Brain microvascular endothelial cell (primary cell): ENCODE data around the gene SLC13A4.
"Not testable (repeated sequence)": the region's sequence is repeated elsewhere in the genome, so short reads cannot be mapped to it uniquely, and the experiment has no call there.

Experiments
- DNase-seq: peaks from one replicate; pipeline ENCODE4 v3.0.0-alpha.2; 2020
- H3K27ac ChIP-seq: fragments of 250-450 bp; sonication (Bioruptor Pico); 2 replicates; pipeline ENCODE4 v1.5.1; 2020; ENCODE audit warnings: mild to moderate bottlenecking, moderate library complexity
- H3K27me3 ChIP-seq: fragments of 250-450 bp; sonication (Bioruptor Pico); replicated peaks from 2 replicates; pipeline ENCODE4 v1.5.1; 2020; ENCODE audit warnings: mild to moderate bottlenecking
- H3K36me3 ChIP-seq: fragments of 250-450 bp; sonication (Bioruptor Pico); replicated peaks from 2 replicates; pipeline ENCODE4 v1.5.1; 2020; ENCODE audit warnings: mild to moderate bottlenecking
- H3K4me3 ChIP-seq: 2 replicates; pipeline ENCODE4 v1.5.1; 2011; ENCODE audit warnings: low read depth, mild to moderate bottlenecking, control low read depth, low read length, moderate library complexity
- in situ Hi-C: cut with HindIII; loops from 2 replicates; pipeline ENCODE4 v1.10.0; 2017; ENCODE audit warnings: low sequenced_read_pairs, low pct_ligation_motif_present
- TF ChIP-seq, protein P1 (sequence below): IDR thresholded peaks from 2 replicates; pipeline ENCODE4 v1.5.1; 2011; ENCODE audit warnings: low read depth, mild to moderate bottlenecking, moderate library complexity, low read length, control low read depth, inconsistent platforms; ENCODE audit errors: missing control alignments

Gene SLC13A4

DNA sequence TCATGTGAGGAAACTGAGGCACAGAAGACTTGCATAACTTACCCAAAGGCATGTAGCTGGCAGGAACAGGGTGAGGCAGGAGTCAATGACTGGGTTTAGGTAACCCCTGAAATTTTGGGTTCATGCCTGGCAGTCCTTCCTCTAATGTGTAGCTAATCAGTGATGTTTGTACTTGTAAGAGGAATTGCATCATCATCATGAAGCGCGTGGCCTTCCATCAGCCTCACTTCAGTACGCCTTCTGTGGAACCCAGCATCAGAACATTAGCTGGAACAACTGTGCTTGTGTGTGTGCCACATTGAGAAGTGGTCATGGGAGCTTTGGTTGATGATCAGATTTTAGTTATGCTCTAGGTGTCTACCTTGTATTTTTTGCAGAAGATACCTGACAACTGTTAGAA lies 83.8 kb downstream of the SLC13A4 start:
- Histone ChIP-seq H3K4me3 (no peak overlapping the region), H3K27ac (no peak overlapping the region), H3K27me3 (no peaks in the 10 kb centered on the region), H3K36me3 (peaks cover 24% of the 10 kb centered on the region)
- DNase-seq, result no peak
- in situ Hi-C loops, result no loop called here
- TF ChIP-seq, protein P1, sequence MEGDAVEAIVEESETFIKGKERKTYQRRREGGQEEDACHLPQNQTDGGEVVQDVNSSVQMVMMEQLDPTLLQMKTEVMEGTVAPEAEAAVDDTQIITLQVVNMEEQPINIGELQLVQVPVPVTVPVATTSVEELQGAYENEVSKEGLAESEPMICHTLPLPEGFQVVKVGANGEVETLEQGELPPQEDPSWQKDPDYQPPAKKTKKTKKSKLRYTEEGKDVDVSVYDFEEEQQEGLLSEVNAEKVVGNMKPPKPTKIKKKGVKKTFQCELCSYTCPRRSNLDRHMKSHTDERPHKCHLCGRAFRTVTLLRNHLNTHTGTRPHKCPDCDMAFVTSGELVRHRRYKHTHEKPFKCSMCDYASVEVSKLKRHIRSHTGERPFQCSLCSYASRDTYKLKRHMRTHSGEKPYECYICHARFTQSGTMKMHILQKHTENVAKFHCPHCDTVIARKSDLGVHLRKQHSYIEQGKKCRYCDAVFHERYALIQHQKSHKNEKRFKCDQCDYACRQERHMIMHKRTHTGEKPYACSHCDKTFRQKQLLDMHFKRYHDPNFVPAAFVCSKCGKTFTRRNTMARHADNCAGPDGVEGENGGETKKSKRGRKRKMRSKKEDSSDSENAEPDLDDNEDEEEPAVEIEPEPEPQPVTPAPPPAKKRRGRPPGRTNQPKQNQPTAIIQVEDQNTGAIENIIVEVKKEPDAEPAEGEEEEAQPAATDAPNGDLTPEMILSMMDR, result no peak

DNA sequence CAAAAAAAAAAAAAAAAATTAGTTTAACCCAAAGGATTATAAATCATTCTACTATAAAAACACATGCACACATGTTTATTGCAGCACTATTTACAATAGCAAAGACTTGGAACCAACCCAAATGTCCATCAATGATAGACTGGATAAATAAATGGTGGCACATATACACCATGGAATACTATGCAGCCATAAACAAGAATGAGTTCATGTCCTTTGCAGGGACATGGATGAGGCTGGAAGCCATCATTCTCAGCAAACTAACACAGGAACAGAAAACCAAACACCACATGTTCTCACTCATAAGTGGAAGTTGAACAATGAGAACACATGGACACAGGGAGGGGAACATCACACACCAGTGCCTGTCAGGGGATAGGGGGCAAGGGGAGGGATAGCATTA lies 88.3 kb downstream of the SLC13A4 start:
- in situ Hi-C loops, result not testable (repeated sequence)
- H3K36me3 ChIP-seq, result peaks cover 12% of the 10 kb centered on the region

DNA sequence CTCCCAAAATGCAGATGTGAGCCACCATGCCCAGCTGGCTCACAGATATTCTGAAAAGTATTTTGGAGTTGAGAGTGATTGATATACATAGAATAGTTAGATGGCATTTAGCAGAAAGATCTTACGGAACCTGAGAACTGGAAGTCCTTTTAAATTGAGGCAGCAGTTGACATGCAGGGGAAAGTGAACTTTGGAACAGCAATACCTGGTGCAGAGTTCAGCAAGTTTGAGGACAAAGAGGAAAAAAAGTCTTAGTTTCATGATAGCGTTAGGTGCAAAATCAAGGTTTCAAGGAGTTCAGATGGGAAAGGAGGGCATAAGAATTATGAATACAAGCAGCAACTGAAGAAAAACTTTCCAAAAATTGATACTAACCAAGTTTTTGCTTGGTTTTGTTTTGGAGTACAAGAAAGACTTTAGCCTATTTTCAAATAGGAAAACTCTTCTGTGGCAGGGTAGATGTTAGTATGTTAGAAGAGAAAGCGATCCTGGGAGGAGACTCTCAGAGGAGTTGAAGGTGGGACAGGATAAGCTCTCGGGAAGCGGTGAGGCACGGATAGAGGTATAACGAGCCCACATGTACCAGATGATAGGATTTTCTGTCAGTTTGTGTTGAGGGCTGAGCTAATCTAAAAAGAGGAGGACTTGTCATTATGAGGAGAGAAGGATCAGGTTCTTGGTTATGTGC lies 93.7 kb downstream of the SLC13A4 start:
- Histone ChIP-seq H3K27me3 (no peaks in the 10 kb centered on the region), H3K36me3 (peaks cover 13% of the 10 kb centered on the region), H3K4me3 (no peak overlapping the region), H3K27ac (no peak overlapping the region)
- TF ChIP-seq, protein P1, result no peak
- no peak for DNase-seq
- in situ Hi-C loops, result no loop called here

More for the DNA sequence above, 88.3 kb downstream of the SLC13A4 start:
- not testable (repeated sequence) for H3K27me3 ChIP-seq, H3K27ac ChIP-seq, DNase-seq, H3K4me3 ChIP-seq
